ENCODE results near the gene MACROD2. TPM values are rescaled to one million over a fixed set of nuclear protein-coding genes. Genes with fewer than 3 reads are reported as not detected.

Gene MACROD2
- total and polyA plus RNA-seq, 2 donors (not counting 1 experiment from before 2014, with no cell fraction given) = 5.3 to 6.7 TPM

- 84% methylated on average over 9 of the region's 12 CpGs for WGBS (ENCODE audit: insufficient coverage)
- ATAC-seq (ENCODE audit: low read depth) = no peak
These were observed 1853.8 kb downstream of the MACROD2 start for GRCh38 chr20:15848995-15849610.

More at GRCh38 chr20:15848995-15849610, 1853.8 kb downstream of the MACROD2 start:
- Histone ChIP-seq H4K20me1 (ENCODE audit: control insufficient read depth, insufficient read depth, low read length, poor library complexity, severe bottlenecking) (no peaks in the 10 kb centered on the region), H3K9ac (ENCODE audit: low read length) (no peak overlapping the region), H3K4me2 (replicated peaks; ENCODE audit: low read depth, low read length, poor library complexity, severe bottlenecking) (no peak overlapping the region), H3K9me3 (ENCODE audit: control extremely low read depth in 1 of 3, control insufficient read depth in 2 of 3, insufficient read depth in 1 of 3, low read length in 2 of 3) (peaks cover 0 to 6% (median 0%) of the 10 kb centered on the region in 3 donors), H3K4me1 (ENCODE audit: control insufficient read depth in 2 of 2, insufficient read depth in 2 of 2, low read length in 2 of 2) (peaks cover 0 to 7% of the 10 kb centered on the region in 2 donors), H3K36me3 (replicated peaks in 1 of 2; ENCODE audit: control extremely low read depth in 1 of 2, control insufficient read depth in 1 of 2, extremely low read depth in 1 of 2, insufficient read depth in 2 of 2, low read length in 1 of 2) (no peaks in the 10 kb centered on the region), H2AFZ (ENCODE audit: insufficient read depth, low read depth, low read length, poor library complexity, severe bottlenecking) (no peak overlapping the region), H3K27ac (ENCODE audit: low read length in 2 of 2) (no peak overlapping the region), H3K79me2 (ENCODE audit: control insufficient read depth, insufficient read depth, low read length) (no peaks in the 10 kb centered on the region), H3K27me3 (replicated peaks in 1 of 4; ENCODE audit: control extremely low read depth in 1 of 4, control insufficient read depth in 3 of 4, insufficient read depth in 4 of 4, low read length in 3 of 4) (no peaks in the 10 kb centered on the region), H3K4me3 (ENCODE audit: control extremely low read depth in 1 of 5, extremely low read depth in 1 of 5, insufficient read depth in 1 of 5, low read depth in 2 of 5, low read length in 4 of 5) (no peak overlapping the region)
- Mint-ChIP-seq H3K27ac (no peak overlapping the region), H3K27me3 (no peaks in the 10 kb centered on the region), H3K9me3 (ENCODE audit: insufficient read depth) (peaks cover 3% of the 10 kb centered on the region), H3K4me1 (peaks cover 30% of the 10 kb centered on the region), H3K4me3 (no peak overlapping the region)
- intact Hi-C loops (cut with micrococcal nuclease) = no loop called here
- no peak for DNase-seq
- POLR2A ChIA-PET = no interaction called here
- TF ChIP-seq EZH2 (IDR thresholded peaks at IDR 0.05; ENCODE audit: borderline replicate concordance, insufficient read depth, low read depth, low read length, poor library complexity, severe bottlenecking) (no peak), CTCF (IDR thresholded peaks at IDR 0.05) (no peak)
- CTCF ChIA-PET = no interaction called here
